Effector memory CD8-positive, alpha-beta T cell (primary cell): ENCODE data around the gene CD81.
A peak's percentile ranks its signal among the peaks of the same experiment; 100 is the strongest.

Source experiments
- ATAC-seq: fragments of 150-1000 bp; cut with Tn5 transposase; replicated peaks from 2 replicates; pipeline ENCODE4 v1.10.0; 2021; ENCODE audit warnings: mild to moderate bottlenecking, moderate library complexity
- DNase-seq, 3 experiments: peaks; one replicate each; pipeline ENCODE4 v3.0.0; 2021
- H3K27ac Mint-ChIP-seq, 2 donors: one replicate each; pipeline ENCODE4 v1.8.0; 2022; ENCODE audit warnings: mild to moderate bottlenecking in 2 of 2, mixed read lengths in 2 of 2, moderate library complexity in 2 of 2
- H3K27me3 Mint-ChIP-seq, 2 donors: one replicate each; pipeline ENCODE4 v1.8.0; 2022; ENCODE audit warnings: mixed read lengths in 2 of 2
- H3K36me3 Mint-ChIP-seq: one replicate; pipeline ENCODE4 v1.8.0; 2022; ENCODE audit warnings: mild to moderate bottlenecking, moderate library complexity, mixed read lengths; ENCODE audit not compliant: insufficient read depth
- H3K4me1 Mint-ChIP-seq, 2 donors: one replicate each; pipeline ENCODE4 v1.8.0; 2022; ENCODE audit warnings: low read depth in 2 of 2, mixed read lengths in 2 of 2
- H3K4me3 Mint-ChIP-seq, 2 donors: one replicate each; pipeline ENCODE4 v1.8.0; 2022; ENCODE audit warnings: mild to moderate bottlenecking in 2 of 2, mixed read lengths in 2 of 2, moderate library complexity in 2 of 2
- H3K9me3 Mint-ChIP-seq, 2 donors: one replicate each; pipeline ENCODE4 v1.8.0; 2022; ENCODE audit warnings: mixed read lengths in 2 of 2

Gene CD81

DNA sequence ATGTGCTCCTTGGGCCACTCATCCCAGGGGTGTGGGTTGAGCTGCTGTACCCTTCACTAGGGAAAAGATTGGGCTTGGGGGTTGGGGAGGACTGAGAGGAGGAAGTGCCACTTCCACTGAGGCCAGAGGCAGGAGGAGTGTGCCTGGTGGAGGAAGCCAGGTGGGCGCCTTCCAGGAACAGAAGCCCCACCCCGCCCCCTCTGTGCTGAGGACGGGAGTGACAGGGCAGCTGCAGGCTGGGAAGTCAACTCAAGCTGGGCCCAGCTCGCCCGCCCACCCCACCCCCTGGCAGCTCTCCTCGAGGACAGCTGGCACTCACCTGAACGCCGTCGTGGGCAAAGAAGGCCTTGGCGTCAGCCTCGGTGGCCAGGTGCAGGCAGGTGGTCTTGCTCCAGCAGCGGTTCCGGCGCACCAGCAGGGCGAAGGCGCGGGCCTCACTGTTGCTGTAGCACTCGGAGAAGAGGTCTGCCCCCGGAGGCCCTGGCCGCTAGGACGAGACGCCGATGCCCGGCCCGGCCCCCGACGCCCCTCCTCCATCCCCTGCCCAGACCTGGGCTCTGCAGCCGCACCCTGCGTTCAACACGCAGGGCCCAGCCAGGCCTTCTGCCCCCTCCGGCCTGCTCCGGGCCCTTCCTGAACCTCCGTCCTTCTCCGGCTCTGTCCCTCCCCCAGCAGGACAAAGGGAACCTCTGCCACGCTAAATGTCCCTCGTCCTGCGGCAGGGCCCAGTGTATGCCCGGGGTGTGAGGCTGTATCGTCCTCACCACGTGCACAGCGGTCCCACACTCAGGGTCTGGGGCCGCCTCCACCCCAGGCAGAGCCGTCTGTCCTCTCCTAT lies 36.9 kb downstream of the CD81 start:
- Mint-ChIP-seq H3K27me3 (no peaks in the 10 kb centered on the region), H3K4me1 (peaks cover 0 to 2% of the 10 kb centered on the region in 2 donors), H3K36me3 (peaks cover 2% of the 10 kb centered on the region), H3K9me3 (no peaks in the 10 kb centered on the region), H3K4me3 (no peak overlapping the region), H3K27ac (no peak overlapping the region)
- DNase-seq, result no peak
- no peak for ATAC-seq

DNA sequence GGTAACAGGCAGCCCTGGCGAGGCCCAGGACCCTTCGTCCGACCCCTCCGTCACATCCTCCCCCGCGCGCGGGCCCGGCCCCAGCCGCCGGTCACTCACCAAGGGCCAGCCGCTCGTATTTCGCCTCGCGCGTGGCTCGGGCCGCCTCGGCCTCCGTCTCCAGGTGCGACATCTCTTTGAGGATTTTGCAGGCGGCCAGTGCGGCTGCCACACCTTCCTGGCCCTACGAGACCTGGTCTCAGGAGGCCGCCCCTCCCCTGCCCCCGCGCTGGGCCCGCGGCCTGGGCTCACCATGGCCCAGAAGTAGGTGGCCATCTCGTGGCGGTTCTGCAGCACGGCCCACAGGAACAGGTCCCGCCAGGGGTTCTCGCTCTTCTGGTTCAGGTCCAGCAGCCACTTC lies 37.5 kb downstream of the CD81 start:
- Mint-ChIP-seq H3K9me3 (no peaks in the 10 kb centered on the region), H3K4me1 (peaks cover 0 to 2% of the 10 kb centered on the region in 2 donors), H3K27me3 (no peaks in the 10 kb centered on the region), H3K4me3 (no peak overlapping the region), H3K27ac (no peak overlapping the region), H3K36me3 (peaks cover 2% of the 10 kb centered on the region)
- DNase-seq (no peak), ATAC-seq (no peak)

DNA sequence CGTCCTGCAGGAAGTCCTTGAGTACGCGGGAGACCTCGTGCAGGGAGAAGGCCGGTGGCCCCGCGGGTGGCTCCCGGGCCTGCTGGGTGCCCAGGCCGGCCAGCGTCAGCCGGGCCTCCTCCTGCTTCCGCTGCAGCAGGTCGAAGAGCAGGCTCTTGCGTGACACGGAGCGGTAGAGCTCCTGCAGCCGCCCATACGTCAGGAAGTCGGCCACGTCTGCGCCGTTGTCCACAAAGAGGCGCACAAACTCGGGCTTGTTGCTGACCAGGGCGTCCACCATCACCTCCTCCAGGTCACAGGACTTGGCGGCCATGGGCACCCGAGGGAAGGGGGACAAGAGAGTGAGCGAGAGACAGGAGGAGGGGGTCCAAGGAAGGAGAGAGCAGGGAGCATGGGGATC lies 38.1 kb downstream of the CD81 start:
- ATAC-seq (no peak), DNase-seq (no peak)
- no peak overlapping the region for H3K4me3 Mint-ChIP-seq
- peaks cover 2% of the 10 kb centered on the region for H3K36me3 Mint-ChIP-seq
- no peak overlapping the region for H3K27ac Mint-ChIP-seq
- H3K27me3 Mint-ChIP-seq, result no peaks in the 10 kb centered on the region
- peaks cover 0 to 2% of the 10 kb centered on the region in 2 donors for H3K4me1 Mint-ChIP-seq
- no peaks in the 10 kb centered on the region for H3K9me3 Mint-ChIP-seq

DNA sequence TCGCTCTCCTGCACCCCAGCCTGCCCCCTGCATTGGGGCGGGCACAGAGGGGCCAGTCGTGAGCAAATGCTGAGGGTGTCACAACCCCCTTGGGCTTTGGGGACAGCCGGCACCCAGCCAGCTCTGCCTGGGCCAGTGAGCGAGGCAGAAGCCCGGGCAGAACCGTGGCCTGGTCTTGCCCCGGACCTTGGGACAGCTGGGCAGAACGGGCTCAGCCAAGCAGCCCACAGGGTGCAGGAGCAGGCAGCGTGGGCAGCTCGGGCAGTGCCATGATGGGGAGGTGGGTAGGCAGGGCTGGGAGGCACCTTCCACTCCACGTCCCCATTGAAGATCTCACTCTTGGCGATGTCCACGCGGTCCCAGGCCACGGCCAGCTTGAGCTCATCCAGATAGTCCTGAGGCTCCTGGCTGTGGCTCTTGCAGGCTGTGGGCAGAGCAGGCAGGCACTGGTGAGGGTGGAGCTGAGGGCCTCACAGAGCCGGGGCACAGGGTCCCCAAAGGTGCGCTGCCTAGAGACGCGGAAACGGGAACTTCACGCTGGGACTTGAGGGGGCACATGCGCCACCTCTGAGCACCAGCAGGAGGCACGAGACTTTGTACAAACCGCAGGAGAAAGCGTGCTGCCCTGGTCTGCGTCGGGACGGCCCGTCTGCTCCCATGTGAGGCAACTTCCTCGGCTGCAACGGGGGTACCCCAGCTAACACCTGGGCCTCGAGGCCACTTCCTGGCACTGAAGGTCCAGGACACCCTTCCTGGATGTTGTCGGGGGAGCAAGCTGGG lies 38.7 kb downstream of the CD81 start:
- no peaks in the 10 kb centered on the region for H3K9me3 Mint-ChIP-seq
- peaks cover 0 to 6% of the 10 kb centered on the region in 2 donors for H3K4me1 Mint-ChIP-seq
- H3K36me3 Mint-ChIP-seq, result peaks cover 2% of the 10 kb centered on the region
- no peak overlapping the region for H3K27ac Mint-ChIP-seq
- DNase-seq (no peak), ATAC-seq (no peak)
- no peak overlapping the region for H3K4me3 Mint-ChIP-seq
- H3K27me3 Mint-ChIP-seq, result no peaks in the 10 kb centered on the region

DNA sequence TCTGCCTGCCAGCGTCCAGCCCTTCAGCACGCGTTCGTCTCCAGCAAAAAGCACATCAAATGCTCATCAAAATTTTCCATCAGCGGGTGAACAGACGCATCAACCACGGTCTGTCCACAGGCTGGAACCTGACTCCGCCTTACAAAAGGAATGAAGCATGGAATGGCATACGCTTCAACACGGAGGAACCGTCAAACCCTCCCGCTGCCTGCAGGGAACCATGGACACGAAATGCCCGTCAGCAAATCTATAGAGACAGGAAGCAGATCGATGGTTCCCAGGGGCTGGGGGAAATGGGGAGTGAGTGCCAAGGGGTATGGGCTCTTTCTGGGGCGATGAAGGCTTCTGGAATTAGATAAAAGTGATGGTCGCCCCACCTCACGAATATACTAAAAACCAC lies 39.7 kb downstream of the CD81 start:
- no peaks in the 10 kb centered on the region for H3K9me3 Mint-ChIP-seq

DNA sequence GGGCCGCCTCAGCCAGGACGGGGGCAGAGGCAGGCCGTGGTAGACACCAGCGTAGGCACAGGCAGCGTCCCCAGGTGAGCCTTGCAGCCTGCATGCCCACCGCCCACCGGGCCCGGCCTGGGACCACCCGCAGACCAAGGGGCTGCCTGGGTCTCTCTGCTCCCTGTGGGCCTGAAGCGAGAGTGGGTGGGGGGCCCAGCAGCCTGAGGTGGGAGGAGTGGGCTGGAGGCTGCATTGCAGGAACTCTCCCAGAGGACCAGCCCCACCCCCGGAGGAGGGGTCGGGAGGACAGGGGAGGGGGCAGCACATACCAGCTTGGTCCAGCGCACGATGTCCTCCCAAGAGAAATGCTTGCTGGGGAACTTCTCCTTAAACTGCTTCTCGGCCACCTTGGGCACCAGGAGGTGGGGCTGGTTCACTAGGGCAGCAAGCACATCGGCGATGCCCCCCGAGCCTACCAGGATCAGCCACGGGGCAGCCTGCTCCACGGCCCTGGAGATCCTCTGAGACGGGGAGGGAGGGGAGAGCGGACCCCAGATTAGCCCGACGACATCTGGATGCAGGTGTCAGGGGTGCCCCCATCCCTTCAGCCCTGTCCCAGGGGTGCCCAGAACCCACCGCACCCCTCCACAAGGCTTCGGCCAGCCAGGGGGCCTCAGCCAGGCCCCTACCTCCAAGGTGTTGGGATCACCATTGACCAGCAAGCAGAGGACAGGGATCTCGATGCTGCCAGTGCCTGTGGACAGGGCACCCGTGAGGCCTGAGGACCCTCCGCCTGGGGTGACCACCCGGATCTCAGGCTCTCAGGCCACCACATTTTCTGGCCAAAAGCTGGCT lies 41.0 kb downstream of the CD81 start:
- Mint-ChIP-seq H3K4me1 (peaks cover 0 to 3% of the 10 kb centered on the region in 2 donors), H3K27me3 (no peaks in the 10 kb centered on the region), H3K9me3 (no peaks in the 10 kb centered on the region), H3K36me3 (no peaks in the 10 kb centered on the region), H3K4me3 (no peak overlapping the region), H3K27ac (no peak overlapping the region)
- DNase-seq, result no peak
- ATAC-seq, result no peak

More for the DNA sequence above, 39.7 kb downstream of the CD81 start:
- Mint-ChIP-seq H3K4me3 (no peak overlapping the region), H3K27me3 (no peaks in the 10 kb centered on the region), H3K27ac (no peak overlapping the region), H3K36me3 (no peaks in the 10 kb centered on the region), H3K4me1 (peaks cover 0 to 5% of the 10 kb centered on the region in 2 donors)
- DNase-seq, result no peak
- ATAC-seq, result no peak

GRCh38 chr11:2418693-2419360 lies 41.7 kb downstream of the CD81 start:
- DNase-seq (no peak), ATAC-seq (no peak)
- H3K27me3 Mint-ChIP-seq, result no peaks in the 10 kb centered on the region
- no peaks in the 10 kb centered on the region for H3K36me3 Mint-ChIP-seq
- H3K27ac Mint-ChIP-seq, result no peak overlapping the region
- H3K4me1 Mint-ChIP-seq, result peaks cover 0 to 3% of the 10 kb centered on the region in 2 donors
- H3K9me3 Mint-ChIP-seq, result no peaks in the 10 kb centered on the region
- H3K4me3 Mint-ChIP-seq, result no peak overlapping the region

GRCh38 chr11:2419638-2420501 lies 42.8 kb downstream of the CD81 start:
- Mint-ChIP-seq H3K4me1 (peaks cover 0 to 3% of the 10 kb centered on the region in 2 donors), H3K4me3 (no peak overlapping the region)
- DNase-seq, result peak; percentile 56 to 65 (median 65)

DNA sequence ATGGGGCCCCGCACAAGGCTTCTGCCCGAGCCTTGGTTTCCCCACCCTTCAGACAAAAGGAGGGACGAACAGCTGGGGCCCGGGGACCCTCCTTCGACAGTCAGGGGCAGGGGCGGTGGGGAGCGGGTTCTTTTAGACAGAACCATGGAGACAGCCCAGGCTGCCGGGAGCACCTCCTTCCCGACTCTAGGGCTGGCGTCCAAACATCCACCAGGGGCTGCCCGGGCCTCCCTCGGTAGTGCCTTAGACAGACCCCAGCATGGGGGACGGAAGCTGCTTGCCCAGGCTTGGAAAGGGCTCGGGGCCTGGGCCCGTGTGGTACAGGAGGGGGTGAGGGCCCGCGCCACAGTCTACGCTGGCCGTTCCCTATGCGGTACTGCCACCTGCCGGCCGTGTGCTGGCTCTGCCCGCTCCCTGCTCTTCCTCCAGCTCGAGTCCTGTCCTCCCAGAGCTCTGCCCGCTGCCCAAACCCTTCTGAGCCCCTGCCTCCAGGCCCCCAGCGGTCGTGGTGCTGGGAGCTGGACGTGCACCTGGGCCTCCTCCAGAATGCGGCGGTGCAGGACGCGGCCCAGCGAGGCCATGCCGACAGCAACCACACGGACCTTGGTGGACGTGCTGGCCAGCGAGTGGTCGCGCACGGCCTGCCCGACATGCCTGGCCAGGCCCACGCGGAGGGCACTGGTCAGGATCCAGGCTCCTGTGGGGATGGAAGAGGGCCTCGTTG lies 43.6 kb downstream of the CD81 start:
- Mint-ChIP-seq H3K36me3 (no peaks in the 10 kb centered on the region), H3K4me3 (no peak overlapping the region), H3K27me3 (no peaks in the 10 kb centered on the region), H3K9me3 (no peaks in the 10 kb centered on the region), H3K4me1 (peaks cover 0 to 3% of the 10 kb centered on the region in 2 donors), H3K27ac (no peak overlapping the region)
- DNase-seq, result peak; percentile 70
- ATAC-seq, result peak; percentile 96

More at GRCh38 chr11:2419638-2420501, 42.8 kb downstream of the CD81 start:
- peak; percentile 51 for ATAC-seq
- Mint-ChIP-seq H3K36me3 (no peaks in the 10 kb centered on the region), H3K9me3 (no peaks in the 10 kb centered on the region), H3K27ac (no peak overlapping the region), H3K27me3 (no peaks in the 10 kb centered on the region)

DNA sequence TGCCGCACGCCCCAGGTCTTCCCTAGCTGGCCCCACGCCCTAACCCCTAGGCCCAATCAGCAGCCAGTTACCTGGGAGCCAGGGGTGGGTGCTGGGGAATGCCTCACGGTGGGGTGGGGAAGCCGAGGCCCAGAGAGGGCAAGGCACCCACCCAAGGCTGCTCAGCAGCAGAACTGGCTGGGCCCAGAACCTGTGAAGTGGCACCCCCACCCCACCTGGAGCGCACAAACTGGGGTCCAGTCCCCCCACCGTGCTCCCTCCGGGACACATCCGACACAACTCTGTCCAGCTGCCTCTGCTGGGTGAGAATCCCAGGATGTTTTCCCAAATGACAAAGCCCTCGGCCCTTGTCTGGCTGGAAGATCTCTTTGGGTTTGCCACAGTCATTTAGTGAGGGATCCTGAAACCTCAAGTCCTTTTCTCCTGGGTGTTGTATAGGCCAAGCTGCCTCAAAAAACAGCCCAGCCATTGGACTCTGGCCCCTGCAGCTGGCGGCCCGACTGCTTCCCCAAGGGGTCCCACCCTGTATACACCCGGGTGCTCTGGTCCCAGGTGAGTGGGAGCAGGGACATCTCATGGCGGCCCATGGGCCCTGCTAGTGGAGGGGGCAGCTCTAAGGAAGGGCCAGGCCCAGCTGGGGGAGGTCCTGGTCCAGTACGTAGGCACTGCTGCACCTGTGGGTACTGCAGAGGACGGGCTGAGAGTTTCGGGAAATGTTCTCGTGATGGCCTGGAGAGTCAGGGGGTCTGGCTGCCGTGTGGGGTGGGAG lies 44.3 kb downstream of the CD81 start:
- no peak for DNase-seq
- Mint-ChIP-seq H3K4me1 (peaks cover 0 to 3% of the 10 kb centered on the region in 2 donors), H3K4me3 (no peak overlapping the region), H3K27me3 (no peaks in the 10 kb centered on the region), H3K36me3 (no peaks in the 10 kb centered on the region), H3K9me3 (no peaks in the 10 kb centered on the region), H3K27ac (no peak overlapping the region)
- ATAC-seq, result no peak

DNA sequence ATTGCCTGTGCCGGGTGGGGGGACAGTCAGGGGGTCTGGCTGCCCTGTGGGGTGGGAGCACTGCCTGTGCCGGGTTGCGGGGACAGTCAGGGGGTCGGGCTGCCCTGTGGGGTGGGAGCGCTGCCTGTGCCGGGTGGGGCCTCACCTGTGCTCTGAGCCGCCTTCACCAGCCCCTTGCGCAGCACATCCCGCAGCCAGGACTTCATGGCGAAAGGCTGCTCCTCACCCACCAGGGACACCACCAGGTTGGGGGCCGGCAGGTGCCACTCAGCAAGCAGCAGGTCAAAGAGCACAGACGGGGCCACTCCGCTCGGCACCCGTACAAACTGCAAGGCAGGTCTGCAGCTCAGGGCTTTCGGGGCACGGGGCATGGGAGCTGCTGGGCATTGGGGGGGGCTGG lies 44.9 kb downstream of the CD81 start:
- ATAC-seq (no peak), DNase-seq (no peak)
- no peak overlapping the region for H3K27ac Mint-ChIP-seq
- peaks cover 0 to 3% of the 10 kb centered on the region in 2 donors for H3K4me1 Mint-ChIP-seq
- no peaks in the 10 kb centered on the region for H3K27me3 Mint-ChIP-seq
- H3K36me3 Mint-ChIP-seq, result no peaks in the 10 kb centered on the region
- H3K9me3 Mint-ChIP-seq, result no peaks in the 10 kb centered on the region
- no peak overlapping the region for H3K4me3 Mint-ChIP-seq
